ENCODE measurements around the gene CYP4A22.
"Not testable (repeated sequence)": the region's sequence is repeated elsewhere in the genome, so short reads cannot be mapped to it uniquely, and the experiment has no call there.

The CYP4A22 gene

GRCh38 chr1:47184822-47185677 lies 47.8 kb downstream of the CYP4A22 start:
- no peak for DNase-seq (ENCODE audit: low read depth, low spot score)

- DNase-seq (ENCODE audit: low read depth, low spot score), result no peak
These were observed 49.3 kb downstream of the CYP4A22 start for GRCh38 chr1:47186267-47187185.

- DNase-seq (ENCODE audit: low read depth, low spot score), result no peak
These were observed 50.1 kb downstream of the CYP4A22 start for GRCh38 chr1:47187231-47187925.

DNA sequence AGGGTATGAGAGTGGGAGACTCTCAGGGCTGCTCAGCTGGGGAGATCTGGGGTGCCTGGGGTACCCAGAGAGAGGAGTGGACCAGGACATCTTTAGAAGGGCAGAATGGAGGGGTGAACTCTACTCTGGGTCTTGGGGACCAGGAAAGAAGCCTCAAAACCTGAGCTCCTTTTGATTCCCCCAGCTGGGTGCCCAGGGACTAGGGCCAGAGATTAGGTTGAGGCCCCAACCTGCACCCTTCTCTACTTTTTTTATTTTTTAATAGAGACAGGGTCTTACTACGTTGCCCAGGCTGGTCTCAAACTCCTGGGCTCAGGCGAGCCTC lies 50.6 kb downstream of the CYP4A22 start:
- no peak for DNase-seq (ENCODE audit: low read depth, low spot score)

- no peak for DNase-seq (ENCODE audit: low read depth, low spot score)
These were observed 51.8 kb downstream of the CYP4A22 start for GRCh38 chr1:47188791-47189785.

DNA sequence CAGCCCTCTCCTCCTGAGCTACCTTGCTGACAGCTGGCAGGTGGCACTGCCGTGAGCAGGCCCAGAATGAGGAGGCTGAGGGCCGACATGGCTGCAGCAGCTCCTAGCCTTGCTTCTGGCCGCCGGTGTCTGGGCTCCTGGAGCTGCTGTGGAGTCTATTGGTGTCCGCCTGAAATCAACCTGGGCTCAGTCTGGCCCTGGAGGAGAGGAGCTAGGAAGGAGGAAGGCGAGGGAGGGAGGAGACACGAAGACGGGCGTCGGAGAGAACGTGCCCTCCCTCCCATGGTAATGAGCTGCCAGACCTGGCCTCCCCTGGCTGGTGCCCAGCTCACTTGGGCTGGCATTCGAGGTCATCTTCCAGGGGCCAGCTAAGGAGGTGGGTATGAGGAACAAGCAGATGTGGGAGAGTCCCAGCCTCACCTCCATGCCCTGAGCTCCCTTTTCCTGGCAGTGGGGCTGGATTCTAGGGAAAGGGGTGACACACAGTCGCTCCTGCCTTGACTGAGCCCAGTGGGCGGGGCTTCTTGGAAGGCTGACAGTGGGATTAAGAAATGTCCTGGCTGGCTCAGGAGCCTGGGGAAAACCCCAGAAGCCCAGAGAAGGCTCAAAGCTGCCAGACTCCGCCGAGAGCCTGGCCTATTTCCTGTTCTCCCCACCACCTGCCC lies 52.7 kb downstream of the CYP4A22 start, which contains the start of gene PDZK1IP1:
Gene PDZK1IP1 (minus strand): TSS at position 193 of the 665 bp plus-strand sequence. CDS start 104 bp downstream, at position 89.
- peak; percentile 67 for DNase-seq (ENCODE audit: low read depth, low spot score)

DNA sequence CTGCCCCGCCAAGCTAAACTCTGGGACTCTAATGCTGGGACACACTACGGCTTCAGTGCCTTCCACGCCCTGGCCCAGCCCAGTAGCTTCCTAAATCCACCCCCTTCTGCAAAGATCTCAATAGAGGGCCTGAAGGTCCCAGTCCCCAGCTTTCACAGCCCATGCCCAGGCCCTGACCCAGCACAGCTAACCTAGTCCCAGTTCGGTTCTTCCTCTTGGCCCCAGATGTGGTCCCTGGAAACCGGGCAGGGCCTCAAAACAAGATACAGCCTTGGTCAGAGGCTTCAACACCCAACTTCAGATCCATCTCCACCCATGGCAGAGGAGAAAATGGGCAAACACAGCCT lies 53.2 kb downstream of the CYP4A22 start:
- no peak for DNase-seq (ENCODE audit: low read depth, low spot score)

DNA sequence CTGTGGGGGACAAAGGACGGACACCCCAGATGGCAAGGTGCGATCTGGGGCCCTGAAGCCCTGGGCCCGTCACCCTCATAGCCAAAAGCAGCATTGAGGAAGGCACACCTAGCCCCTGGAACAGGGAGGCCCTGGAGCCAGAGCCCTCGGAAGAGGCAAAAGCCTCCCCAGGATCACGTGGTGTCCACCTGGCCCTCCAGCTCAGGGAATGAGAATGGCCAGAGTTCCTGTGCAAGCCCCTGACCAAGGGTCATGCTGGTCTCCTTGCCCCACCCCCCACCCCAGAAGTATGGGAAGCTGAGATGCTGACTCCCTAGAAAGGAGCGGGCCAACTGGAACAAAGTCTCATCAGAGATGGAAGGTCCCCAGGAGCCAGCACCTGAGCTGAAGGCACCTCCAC lies 53.6 kb downstream of the CYP4A22 start:
- DNase-seq (ENCODE audit: low read depth, low spot score), result no peak

DNA sequence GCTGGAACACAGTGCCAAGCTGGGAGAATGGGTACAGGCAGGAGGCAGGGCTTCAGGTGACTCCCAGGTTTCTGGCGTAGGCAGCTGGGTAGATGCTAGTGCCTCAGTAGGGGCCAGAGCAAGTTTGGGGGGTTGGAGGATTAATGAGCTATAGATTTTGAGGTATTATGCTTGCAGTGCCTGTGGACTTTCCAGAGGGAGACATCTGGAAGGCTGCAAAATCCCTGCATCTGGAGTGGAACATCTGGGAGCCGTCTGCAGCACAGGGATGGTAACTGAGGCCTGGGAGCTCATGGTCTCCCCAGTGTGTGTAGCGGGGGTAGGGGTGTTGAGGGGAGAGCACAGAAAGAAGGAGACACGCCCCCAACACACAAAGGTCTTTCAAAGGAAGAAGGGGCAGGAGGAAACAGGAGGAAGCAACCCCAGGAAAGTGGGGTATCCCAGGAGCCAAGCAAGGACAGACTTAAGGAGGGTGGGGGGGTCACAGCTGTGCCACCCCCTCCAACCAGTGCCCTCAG lies 54.8 kb downstream of the CYP4A22 start:
- DNase-seq (ENCODE audit: low read depth, low spot score), result no peak

DNA sequence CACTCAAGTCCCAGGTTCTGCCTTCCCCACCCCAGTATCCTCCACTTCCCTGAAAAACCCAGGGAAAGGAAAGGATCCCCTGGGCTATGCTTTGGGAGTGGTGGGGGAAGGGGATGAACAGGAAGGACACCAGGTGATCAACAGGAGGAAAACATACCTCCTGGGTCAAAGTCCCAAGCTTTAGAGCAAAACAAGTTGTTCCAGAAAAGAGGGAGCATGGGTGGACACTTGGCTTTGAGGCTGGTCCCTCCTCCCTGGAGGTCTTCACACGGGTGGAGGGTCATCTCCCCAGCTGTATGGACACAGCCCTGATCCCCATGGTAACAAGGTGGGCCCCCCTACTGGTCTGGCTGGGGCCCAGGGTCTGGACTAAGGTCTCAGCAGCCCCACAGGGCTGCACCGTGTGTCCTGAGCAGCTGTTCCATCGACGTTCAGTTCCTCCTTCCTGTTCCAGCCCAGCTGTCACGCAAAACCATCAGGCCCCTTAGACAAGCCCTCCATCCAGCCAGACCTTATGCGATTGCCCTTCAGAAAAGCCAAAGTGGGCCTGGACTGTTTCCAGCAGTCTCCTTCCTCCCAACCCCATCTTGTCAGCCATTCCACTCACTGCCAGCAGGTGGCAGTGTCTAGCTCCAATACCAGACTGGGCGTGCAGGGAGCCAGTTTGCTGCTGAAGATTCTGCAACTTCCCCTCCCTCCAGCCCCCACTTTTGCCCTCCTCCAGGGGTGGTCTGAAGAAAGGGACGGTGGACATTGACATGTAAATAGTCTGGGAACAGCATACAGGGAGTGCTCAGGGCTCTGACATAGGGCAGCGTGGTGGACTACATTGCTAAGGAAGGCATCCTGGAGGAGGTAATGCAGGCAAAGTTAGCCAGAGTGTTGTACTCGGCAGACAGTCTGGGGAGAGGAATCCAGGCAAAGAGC lies 55.5 kb downstream of the CYP4A22 start:
- DNase-seq (ENCODE audit: low read depth, low spot score), result peak; percentile 96

- not testable (repeated sequence) for DNase-seq (ENCODE audit: low read depth, low spot score)
These were observed 56.3 kb downstream of the CYP4A22 start for GRCh38 chr1:47193496-47193895.

DNA sequence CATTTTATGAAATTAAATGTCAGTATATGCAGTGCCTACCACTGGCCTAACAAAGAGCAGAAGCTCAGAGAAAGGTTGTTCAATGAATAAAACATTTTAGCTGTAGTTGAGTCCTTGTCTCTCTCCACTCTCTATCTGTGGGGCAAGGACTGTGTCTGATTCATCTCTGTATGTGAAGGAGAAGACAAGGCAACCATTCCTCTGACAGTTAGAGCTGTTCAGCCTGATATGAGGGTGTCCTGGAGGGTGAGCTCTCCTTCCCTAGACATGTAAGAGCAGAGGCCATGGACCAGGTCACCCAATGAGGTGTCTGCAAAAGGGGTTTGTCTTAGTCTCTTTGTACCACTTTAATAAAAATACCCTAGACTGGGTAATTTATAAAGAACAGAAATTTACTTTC lies 57.1 kb downstream of the CYP4A22 start:
- DNase-seq (ENCODE audit: low read depth, low spot score), result no peak

DNA sequence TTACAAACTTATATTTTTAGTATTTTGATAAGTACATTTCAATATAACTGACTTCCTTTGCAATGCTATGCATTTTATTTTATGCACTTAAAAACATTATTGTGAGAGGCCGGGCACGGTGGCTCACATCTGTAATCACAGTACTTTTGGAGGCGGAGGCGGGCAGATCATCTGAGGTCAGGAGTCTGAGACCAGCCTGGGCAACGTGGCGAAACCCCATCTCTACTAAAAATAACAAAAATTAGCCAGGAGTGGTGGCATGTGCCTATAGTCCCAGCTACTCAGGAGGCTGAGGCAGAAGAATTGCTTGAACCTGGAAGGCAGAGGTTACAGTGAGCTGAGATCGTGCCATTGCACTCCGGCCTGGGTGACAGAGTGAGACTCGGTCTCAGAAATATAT lies 58.7 kb downstream of the CYP4A22 start:
- not testable (repeated sequence) for DNase-seq (ENCODE audit: low read depth, low spot score)

DNA sequence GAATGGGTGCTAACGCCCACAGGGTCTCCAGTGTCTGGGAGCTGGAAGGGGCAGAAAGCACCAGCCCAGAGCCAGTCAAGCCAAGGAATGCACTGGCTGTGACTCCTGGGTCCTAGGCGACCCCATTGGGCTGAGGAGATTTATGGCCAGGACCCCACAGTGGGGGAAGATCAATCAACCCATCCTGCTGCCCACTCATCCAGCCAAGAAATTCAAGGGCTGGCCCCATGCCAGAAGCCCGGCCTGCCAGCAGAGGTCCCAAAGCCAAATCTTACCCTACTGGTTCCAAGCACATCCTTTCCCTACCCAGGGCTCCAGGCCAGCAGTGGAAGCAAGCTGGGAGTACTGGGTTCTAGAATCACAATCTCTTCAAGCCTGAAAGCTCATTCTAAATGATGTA lies 59.4 kb downstream of the CYP4A22 start:
- no peak for DNase-seq (ENCODE audit: low read depth, low spot score)

GRCh38 chr1:47198214-47198613 lies 61.0 kb downstream of the CYP4A22 start:
- no peak for DNase-seq (ENCODE audit: low read depth, low spot score)

All from ELF-1 (cell line).